Sigmoid colon (tissue), 4 donors: ENCODE data around the gene MYO18A.

Experiments used
- CTCF ChIP-seq, 4 experiments: fragments of 450-650 bp in 3 of 4; fragments of 200-600 bp in 1 of 4; IDR thresholded peaks; one replicate each; pipeline ENCODE4 v1.5.1; 2016 to 2019; ENCODE audit warnings: antibody characterized with exemption in 4 of 4, mild to moderate bottlenecking in 3 of 4, moderate library complexity in 2 of 4
- EP300 ChIP-seq, 4 donors: sonication (generic); formaldehyde crosslinking; IDR thresholded peaks; one replicate each; pipeline ENCODE4 v1.6.1; 2017; ENCODE audit warnings: antibody characterized with exemption in 4 of 4
- POLR2A ChIP-seq, 2 donors: fragments of 450-650 bp; IDR thresholded peaks; one replicate each; pipeline ENCODE4 v1.6.1; 2016; ENCODE audit warnings: antibody characterized with exemption in 2 of 2, mild to moderate bottlenecking in 2 of 2, moderate library complexity in 2 of 2

- TF ChIP-seq CTCF (IDR thresholded peaks at IDR 0.05) (no peak), POLR2A (IDR thresholded peaks at IDR 0.05) (no peak), EP300 (IDR thresholded peaks at IDR 0.05) (no peak)
Observed at GRCh38 chr17:29207975-29208374, 27.8 kb upstream of the MYO18A start.
